Measurements from ENCODE around the gene LTF.
"Not testable (repeated sequence)": the region's sequence is repeated elsewhere in the genome, so short reads cannot be mapped to it uniquely, and the experiment has no call there.

Gene LTF

GRCh38 chr3:46435081-46435726 lies 29.5 kb downstream of the LTF start:
- DNase-seq = no peak

GRCh38 chr3:46433841-46434240 lies 30.9 kb downstream of the LTF start:
- DNase-seq = no peak

GRCh38 chr3:46433118-46433517 lies 31.6 kb downstream of the LTF start:
- DNase-seq = not testable (repeated sequence)

GRCh38 chr3:46431905-46432304 lies 32.8 kb downstream of the LTF start:
- DNase-seq = not testable (repeated sequence)

- not testable (repeated sequence) for DNase-seq
Measured at GRCh38 chr3:46430879-46431278, 33.8 kb downstream of the LTF start.

GRCh38 chr3:46429671-46430070 lies 35.0 kb downstream of the LTF start:
- DNase-seq = no peak

- no peak for DNase-seq
Measured at GRCh38 chr3:46429250-46429649, 35.5 kb downstream of the LTF start.

- DNase-seq = no peak
Measured at GRCh38 chr3:46427916-46428833, 36.5 kb downstream of the LTF start.

- DNase-seq = not testable (repeated sequence)
Measured at GRCh38 chr3:46427404-46427803, 37.3 kb downstream of the LTF start.

GRCh38 chr3:46426476-46426875 lies 38.2 kb downstream of the LTF start:
- DNase-seq = not testable (repeated sequence)

- DNase-seq = no peak
Measured at GRCh38 chr3:46423588-46423987, 41.1 kb downstream of the LTF start.

- DNase-seq = no peak
Measured at GRCh38 chr3:46422617-46423016, 42.1 kb downstream of the LTF start.

- no peak for DNase-seq
Measured at GRCh38 chr3:46420931-46421330, 43.8 kb downstream of the LTF start.

GRCh38 chr3:46419816-46420215 lies 44.9 kb downstream of the LTF start:
- no peak for DNase-seq

- DNase-seq = no peak
Measured at GRCh38 chr3:46417841-46418611, 46.7 kb downstream of the LTF start.

- DNase-seq = no peak
Measured at GRCh38 chr3:46416811-46417510, 47.7 kb downstream of the LTF start.

GRCh38 chr3:46416125-46416810 lies 48.4 kb downstream of the LTF start:
- no peak for DNase-seq

- DNase-seq = no peak
Measured at GRCh38 chr3:46414739-46415138, 50.0 kb downstream of the LTF start.

- DNase-seq = no peak
Measured at GRCh38 chr3:46413951-46414350, 50.8 kb downstream of the LTF start.

- no peak for DNase-seq
Measured at GRCh38 chr3:46412786-46413298, 51.9 kb downstream of the LTF start.

- no peak for DNase-seq
Measured at GRCh38 chr3:46411271-46411670, 53.4 kb downstream of the LTF start.

- no peak for DNase-seq
Measured at GRCh38 chr3:46410669-46411068, 54.0 kb downstream of the LTF start.

Measured in stimulated activated CD4-positive, alpha-beta T cell treated with anti-CD3 and anti-CD28 coated beads, Interleukin-4, amount 100 ng/mL, for 24 hours (primary cell).